ENCODE measurements around the gene ANXA1. TPM values are rescaled to one million over a fixed set of nuclear protein-coding genes. Genes with fewer than 3 reads are reported as not detected.

Gene ANXA1
- total RNA-seq, 1 donor from 2014 or later: 555 TPM

GRCh38 chr9:73210886-73211666, 59.4 kb downstream of the ANXA1 start:
- DNase-seq: no peak

GRCh38 chr9:73213300-73213699, 61.6 kb downstream of the ANXA1 start:
- no peak for DNase-seq

- DNase-seq: no peak
These were observed 63.6 kb downstream of the ANXA1 start for GRCh38 chr9:73215249-73215648.

DNA sequence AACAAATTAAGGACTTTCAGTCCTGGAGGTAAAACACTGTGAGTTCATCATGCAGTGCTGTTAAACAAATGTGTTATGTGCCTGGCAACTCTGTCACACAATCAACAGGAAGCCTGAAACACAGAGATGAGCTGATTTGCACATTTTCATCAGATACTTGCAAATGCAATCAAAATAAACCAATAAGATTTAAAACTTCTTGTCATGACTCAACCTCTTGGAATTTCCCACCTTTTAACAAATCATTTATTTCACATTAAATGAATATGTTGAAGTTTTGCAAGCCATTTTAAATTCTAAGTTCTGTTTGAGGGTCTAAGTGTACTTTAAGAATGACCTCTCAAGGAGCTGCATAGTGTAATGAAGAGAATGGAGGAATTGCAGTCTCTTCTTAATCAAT, 64.4 kb downstream of the ANXA1 start:
- DNase-seq: no peak

Other genes starting within 250 kb of the ANXA1 start
- gene ALDH1A1, start 198.8 kb upstream of the ANXA1 start, total RNA-seq: 62.8 TPM